SK-N-MC (cell line): ENCODE data around the gene TRIM37.

Experiments used
- EZH2 ChIP-seq: fragments of 200-600 bp; sonication (generic); IDR thresholded peaks from one replicate; pipeline ENCODE4 v1.6.1; 2017; ENCODE audit warnings: antibody characterized with exemption
- FOXP2 ChIP-seq: optimal IDR thresholded peaks from 2 replicates; pipeline ENCODE3; 2011; ENCODE audit warnings: mild to moderate bottlenecking, moderate library complexity; ENCODE audit not compliant: insufficient read depth; ENCODE audit errors: extremely low read length, control extremely low read depth
- POLR2AphosphoS5 ChIP-seq: IDR thresholded peaks from 2 replicates; pipeline ENCODE4 v1.6.1; 2012; ENCODE audit warnings: mild to moderate bottlenecking, low read depth, low read length, borderline replicate concordance

- TF ChIP-seq POLR2AphosphoS5 (no peak), EZH2 (no peak), FOXP2 (no peak)
These were observed 81.8 kb downstream of the TRIM37 start for GRCh38 chr17:59024916-59025315.
